K562 (cell line): ENCODE data around the gene MTIF3. TPM values are rescaled to one million over a fixed set of nuclear protein-coding genes. Genes with fewer than 3 reads are reported as not detected.

ENCODE experiments used
- ATAC-seq: fragments of 200-7000 bp; cut with Tn5 transposase; 3 replicates; pipeline ENCODE4 v1.9.1; 2020; ENCODE audit warnings: moderate library complexity
- BruUV-seq: library from RNA; stranded (reverse); fragments of 400-500 nt; replicated peaks from 2 replicates; lab custom pipeline; 2021; lab: Mats Ljungman, UMichigan
- CTCF ChIA-PET: fragments of 300-600 bp; formaldehyde crosslinking; extraction: SDS; loops from one replicate; lab custom pipeline; 2021; ENCODE audit warnings: low intra/inter-chr PET ratio; lab: Yijun Ruan, JAX
- POLR2A ChIA-PET: fragments of 300-600, 350-650 bp; sonication (Branson Sonifier 250); formaldehyde crosslinking; extraction: SDS; loops from one replicate; lab custom pipeline; 2021; ENCODE audit warnings: antibody characterized with exemption, inconsistent platforms; lab: Yijun Ruan, JAX
- DNase-seq, 4 experiments: peaks; one replicate each; pipeline versions ENCODE4 v3.0.0 to v3.0.0-alpha.2; 2011 to 2018; ENCODE audit warnings: low spot score in 3 of 4, mixed read lengths in 3 of 4; ENCODE audit errors: extremely low read depth in 1 of 4
- FAIRE-seq: peaks from 2 replicates; lab custom pipeline; 2011; peaks lifted over from hg19 to GRCh38; lab: Jason Lieb, UNC
- H2AFZ ChIP-seq: 2 replicates; pipeline ENCODE4 v1.6.0; 2011; ENCODE audit warnings: low read depth, low read length, control low read depth, inconsistent platforms
- H3K27ac ChIP-seq: fragments of 200-600 bp; 3 replicates; pipeline ENCODE4 v1.8.0; 2011; ENCODE audit warnings: low read depth, mild to moderate bottlenecking, control low read depth, inconsistent platforms, low read length, moderate library complexity, mixed read lengths; ENCODE audit errors: extremely low read depth
- H3K27me3 ChIP-seq, 2 experiments: fragments of 300-600 bp in 1 of 2; 2 replicates in 1 of 2; 3 replicates in 1 of 2; pipeline versions ENCODE4 v1.6.0 to v1.8.0; 2011; ENCODE audit warnings: inconsistent platforms in 2 of 2, low read length in 2 of 2, mild to moderate bottlenecking in 1 of 2, mixed read lengths in 1 of 2, moderate library complexity in 1 of 2; ENCODE audit not compliant: control insufficient read depth in 2 of 2, insufficient read depth in 2 of 2
- H3K36me3 ChIP-seq: fragments of 300-600 bp; 3 replicates; pipeline ENCODE4 v1.8.0; 2011; ENCODE audit warnings: mild to moderate bottlenecking, low read length, inconsistent platforms; ENCODE audit not compliant: control insufficient read depth, insufficient read depth
- H3K4me1 ChIP-seq, 2 experiments: fragments of 200-600 bp in 1 of 2; replicated peaks in 1 of 2; 2 replicates in 1 of 2; 3 replicates in 1 of 2; pipeline versions ENCODE4 v1.5.1 to v1.8.0; 2011; ENCODE audit warnings: inconsistent platforms in 2 of 2, low read length in 2 of 2, mild to moderate bottlenecking in 1 of 2, mixed read lengths in 1 of 2, moderate library complexity in 1 of 2; ENCODE audit not compliant: control insufficient read depth in 2 of 2, insufficient read depth in 2 of 2
- H3K4me2 ChIP-seq: 2 replicates; pipeline ENCODE4 v1.6.1; 2011; ENCODE audit warnings: low read length, control low read depth, inconsistent platforms, mixed read lengths; ENCODE audit not compliant: insufficient read depth
- H3K4me3 ChIP-seq: fragments of 200-600 bp; sonication (generic), shearing (Covaris generic); 2 replicates; pipeline ENCODE4 v1.5.1; 2016; ENCODE audit warnings: control low read depth, inconsistent platforms
- H3K79me2 ChIP-seq: fragments of 200-600 bp; 3 replicates; pipeline ENCODE4 v1.8.0; 2011; ENCODE audit warnings: low read length, inconsistent platforms; ENCODE audit not compliant: control insufficient read depth, insufficient read depth
- H3K9ac ChIP-seq, 2 experiments: 2 replicates each; pipeline versions ENCODE4 v1.6.0 to v1.6.1; 2011; ENCODE audit warnings: low read depth in 2 of 2, low read length in 2 of 2, control low read depth in 1 of 2, inconsistent platforms in 1 of 2, mild to moderate bottlenecking in 1 of 2, mixed read lengths in 1 of 2; ENCODE audit not compliant: insufficient read depth in 1 of 2
- H3K9me1 ChIP-seq: one replicate; pipeline ENCODE4 v1.6.0; 2011; ENCODE audit warnings: inconsistent platforms, mild to moderate bottlenecking, low read length, moderate library complexity; ENCODE audit not compliant: control insufficient read depth, insufficient read depth
- H3K9me3 ChIP-seq: replicated peaks from 2 replicates; pipeline ENCODE4 v1.5.1; 2011; ENCODE audit warnings: low read depth, low read length, inconsistent platforms; ENCODE audit not compliant: control insufficient read depth, insufficient read depth
- H4K20me1 ChIP-seq: replicated peaks from 2 replicates; pipeline ENCODE4 v1.6.1; 2011; ENCODE audit warnings: low read length, inconsistent platforms, mixed read lengths; ENCODE audit not compliant: control insufficient read depth, insufficient read depth
- IRF9 ChIP-seq: fragments of 450-650 bp; IDR thresholded peaks from 2 replicates; pipeline ENCODE4 v1.6.1; 2016; ENCODE audit warnings: missing biosample characterization, missing genetic modification characterization
- JUNB ChIP-seq: fragments of 450-650 bp; formaldehyde crosslinking; conservative IDR thresholded peaks from 2 replicates; pipeline ENCODE4 v1.4.0; 2020; ENCODE audit warnings: mild to moderate bottlenecking
- NR2C2 ChIP-seq, 2 experiments: fragments of 200-800 bp in 1 of 2; sonication (Bioruptor generic) in 1 of 2; sonication (generic) in 1 of 2; formaldehyde crosslinking in 1 of 2; IDR thresholded peaks; 2 replicates each; pipeline versions ENCODE4 v1.6.1 to v1.8.0; 2016 to 2022; ENCODE audit warnings: mild to moderate bottlenecking in 1 of 2, missing compliant biosample characterization in 1 of 2, missing genetic modification characterization in 1 of 2, missing genetic modification reagents in 1 of 2
- TSC22D4 ChIP-seq: fragments of 450-650 bp; IDR thresholded peaks from 2 replicates; pipeline ENCODE4 v1.6.1; 2016; ENCODE audit warnings: missing genetic modification characterization, missing biosample characterization, control low read depth
- ZBTB1 ChIP-seq: sonication (generic); formaldehyde crosslinking; IDR thresholded peaks from 2 replicates; pipeline ENCODE4 v1.8.1; 2023; ENCODE audit warnings: missing genetic modification reagents, low read depth, mild to moderate bottlenecking, borderline replicate concordance
- ZC3H8 ChIP-seq: fragments of 450-650 bp; IDR thresholded peaks from 2 replicates; pipeline ENCODE4 v1.6.1; 2017
- WGBS: fragments of 100-300 bp; shearing (Covaris generic); methylation state at CpG from one replicate; pipeline ENCODE4 v1.1.6; 2016; ENCODE audit warnings: low coverage, mixed read lengths; ENCODE audit not compliant: insufficient coverage; ENCODE audit errors: missing lambda C conversion rate; 5-methylcytosine and 5-hydroxymethylcytosine counted together
- in situ Hi-C: fragments of 300-500 bp; cut with MboI; formaldehyde crosslinking; loops from 4 replicates; pipeline ENCODE4 v1.15.0; 2018; ENCODE audit warnings: inconsistent platforms, mixed read lengths
- intact Hi-C: fragments of 100-400 bp; cut with micrococcal nuclease; formaldehyde crosslinking; loops from 2 replicates; pipeline ENCODE4 v1.14.2; 2022
- polyA plus RNA-seq, 8 experiments: library from polyadenylated mRNA; depleted of rRNA in 4 of 8; stranded (reverse) in 5 of 8; unstranded in 3 of 8; fragments of >200 nt; fragmentation: Nextera tagmentation in 2 of 8; fragmentation: Illumina TruSeq in 1 of 8; extraction: Ambion mirVana in 2 of 8; extraction: Trizol in 1 of 8; gene quantifications; 2 replicates each; pipeline versions ENCODE4 v1.2.1 to v1.2.3, GENCODE V29; 2011 to 2014; ENCODE audit warnings: inconsistent platforms in 1 of 8, missing spikeins in 1 of 8
- total RNA-seq, 7 experiments: library from RNA; depleted of rRNA in 6 of 7; stranded (reverse); fragments of >200 nt in 6 of 7; fragmentation: Illumina TruSeq in 2 of 7; extraction: Trizol in 2 of 7; gene quantifications; 2 replicates each; pipeline versions ENCODE4 v1.2.1 to v1.2.3, GENCODE V29; 2011 to 2021; ENCODE audit warnings: low replicate concordance in 1 of 7
- TF ChIP-seq, protein P1 (sequence below): fragments of 200-600 bp; sonication (generic); IDR thresholded peaks from one replicate; pipeline ENCODE4 v1.6.1; 2012; ENCODE audit warnings: mild to moderate bottlenecking, low read depth, low read length, inconsistent platforms

Gene MTIF3
- total and polyA plus RNA-seq, 9 of the 15 experiments (the other 6 are each of a cell fraction or from before 2014, with no cell fraction given), result 23.5 to 73.6 (median 45.2) TPM

DNA sequence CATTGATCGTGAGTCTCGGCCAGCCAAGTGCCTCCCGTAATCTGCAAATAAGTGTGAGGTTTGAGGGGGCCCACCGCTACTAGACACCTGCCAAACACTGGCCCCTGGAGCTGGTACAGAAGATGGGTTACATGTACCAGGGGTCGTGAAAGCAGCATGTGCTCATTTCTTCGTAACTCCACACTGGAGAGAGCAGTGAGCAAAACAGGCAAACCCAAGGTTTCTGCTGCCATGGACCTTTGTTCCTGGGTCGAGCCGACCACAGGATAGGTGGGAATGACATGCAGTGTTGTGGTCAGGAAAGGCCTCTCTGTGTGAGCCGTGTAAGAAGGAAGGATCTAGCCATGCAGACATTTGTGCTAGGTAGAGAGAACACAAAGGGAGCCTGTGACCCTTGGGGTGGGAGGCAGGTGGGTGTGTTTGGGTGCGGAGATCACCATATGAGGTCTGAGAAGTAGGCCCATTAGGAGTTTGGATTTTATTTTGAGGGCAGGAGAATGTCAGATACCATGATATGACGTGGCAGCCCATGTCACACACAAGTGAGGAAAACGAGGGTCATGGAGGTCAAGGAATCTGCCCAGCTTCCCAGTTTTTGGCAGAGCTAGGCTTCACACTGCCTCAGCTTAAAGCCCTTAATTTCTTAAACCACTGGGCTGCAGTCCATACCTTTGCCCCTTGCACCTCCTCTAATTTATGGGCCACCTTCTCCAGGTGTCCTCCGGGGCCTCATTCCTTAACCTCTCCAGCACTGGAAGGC, 25.0 kb downstream of the MTIF3 start:
- Histone ChIP-seq H3K79me2 (peaks cover 57% of the 10 kb centered on the region), H3K4me3 (peak overlapping the region; percentile 65), H3K4me2 (peak overlapping the region; percentile 98), H4K20me1 (peaks cover 7% of the 10 kb centered on the region; the same call in 1 of the 2 replicates), H2AFZ (peak overlapping the region; percentile 59), H3K4me1 (peaks cover 37 to 46% of the 10 kb centered on the region in 2 experiments), H3K36me3 (peaks cover 41% of the 10 kb centered on the region), H3K27me3 (no peaks in the 10 kb centered on the region), H3K9me1 (no peaks in the 10 kb centered on the region), H3K9me3 (0 out of 2 replicates have a peak, but pooled peaks cover 1% of the 10 kb centered on the region), H3K9ac (peak overlapping the region; percentile 88 to 98), H3K27ac (peak overlapping the region; percentile 85)
- peak; percentile 3 for ATAC-seq
- CTCF ChIA-PET, result no interaction called here
- FAIRE-seq, result no peak
- intact Hi-C loops, result loop anchor here (2.0 kb wide), 1 partner anchor 25 kb away; the partner anchor contains the start of gene MTIF3
- under 1% methylated on average over 12 of the region's 13 CpGs for WGBS
- TSS peak; percentile 79 for BruUV-seq
- DNase-seq, result peak in 2 of 4 experiments; percentile 8 to 14
- in situ Hi-C loops, result no loop called here
- POLR2A ChIA-PET, result interaction anchor here (0.5 to 3.0 kb wide), 4 partner anchors 9 to 442 kb away, joined by 3 to 16 read pairs (median 8); partner anchors contain the start of gene MTIF3
- no peak for TF ChIP-seq JUNB (CRISPR knock-in tag)
- no peak for TF ChIP-seq ZC3H8
- TF ChIP-seq NR2C2 (CRISPR knock-in tag; IDR thresholded peaks at IDR 0.05), result no peak
- 0 out of 2 replicates have a peak, but pooled peaks have one; percentile 23 for TF ChIP-seq NR2C2 (tag; IDR thresholded peaks at IDR 0.05)
- TF ChIP-seq TSC22D4 (tag), result no peak
- TF ChIP-seq, protein P1, sequence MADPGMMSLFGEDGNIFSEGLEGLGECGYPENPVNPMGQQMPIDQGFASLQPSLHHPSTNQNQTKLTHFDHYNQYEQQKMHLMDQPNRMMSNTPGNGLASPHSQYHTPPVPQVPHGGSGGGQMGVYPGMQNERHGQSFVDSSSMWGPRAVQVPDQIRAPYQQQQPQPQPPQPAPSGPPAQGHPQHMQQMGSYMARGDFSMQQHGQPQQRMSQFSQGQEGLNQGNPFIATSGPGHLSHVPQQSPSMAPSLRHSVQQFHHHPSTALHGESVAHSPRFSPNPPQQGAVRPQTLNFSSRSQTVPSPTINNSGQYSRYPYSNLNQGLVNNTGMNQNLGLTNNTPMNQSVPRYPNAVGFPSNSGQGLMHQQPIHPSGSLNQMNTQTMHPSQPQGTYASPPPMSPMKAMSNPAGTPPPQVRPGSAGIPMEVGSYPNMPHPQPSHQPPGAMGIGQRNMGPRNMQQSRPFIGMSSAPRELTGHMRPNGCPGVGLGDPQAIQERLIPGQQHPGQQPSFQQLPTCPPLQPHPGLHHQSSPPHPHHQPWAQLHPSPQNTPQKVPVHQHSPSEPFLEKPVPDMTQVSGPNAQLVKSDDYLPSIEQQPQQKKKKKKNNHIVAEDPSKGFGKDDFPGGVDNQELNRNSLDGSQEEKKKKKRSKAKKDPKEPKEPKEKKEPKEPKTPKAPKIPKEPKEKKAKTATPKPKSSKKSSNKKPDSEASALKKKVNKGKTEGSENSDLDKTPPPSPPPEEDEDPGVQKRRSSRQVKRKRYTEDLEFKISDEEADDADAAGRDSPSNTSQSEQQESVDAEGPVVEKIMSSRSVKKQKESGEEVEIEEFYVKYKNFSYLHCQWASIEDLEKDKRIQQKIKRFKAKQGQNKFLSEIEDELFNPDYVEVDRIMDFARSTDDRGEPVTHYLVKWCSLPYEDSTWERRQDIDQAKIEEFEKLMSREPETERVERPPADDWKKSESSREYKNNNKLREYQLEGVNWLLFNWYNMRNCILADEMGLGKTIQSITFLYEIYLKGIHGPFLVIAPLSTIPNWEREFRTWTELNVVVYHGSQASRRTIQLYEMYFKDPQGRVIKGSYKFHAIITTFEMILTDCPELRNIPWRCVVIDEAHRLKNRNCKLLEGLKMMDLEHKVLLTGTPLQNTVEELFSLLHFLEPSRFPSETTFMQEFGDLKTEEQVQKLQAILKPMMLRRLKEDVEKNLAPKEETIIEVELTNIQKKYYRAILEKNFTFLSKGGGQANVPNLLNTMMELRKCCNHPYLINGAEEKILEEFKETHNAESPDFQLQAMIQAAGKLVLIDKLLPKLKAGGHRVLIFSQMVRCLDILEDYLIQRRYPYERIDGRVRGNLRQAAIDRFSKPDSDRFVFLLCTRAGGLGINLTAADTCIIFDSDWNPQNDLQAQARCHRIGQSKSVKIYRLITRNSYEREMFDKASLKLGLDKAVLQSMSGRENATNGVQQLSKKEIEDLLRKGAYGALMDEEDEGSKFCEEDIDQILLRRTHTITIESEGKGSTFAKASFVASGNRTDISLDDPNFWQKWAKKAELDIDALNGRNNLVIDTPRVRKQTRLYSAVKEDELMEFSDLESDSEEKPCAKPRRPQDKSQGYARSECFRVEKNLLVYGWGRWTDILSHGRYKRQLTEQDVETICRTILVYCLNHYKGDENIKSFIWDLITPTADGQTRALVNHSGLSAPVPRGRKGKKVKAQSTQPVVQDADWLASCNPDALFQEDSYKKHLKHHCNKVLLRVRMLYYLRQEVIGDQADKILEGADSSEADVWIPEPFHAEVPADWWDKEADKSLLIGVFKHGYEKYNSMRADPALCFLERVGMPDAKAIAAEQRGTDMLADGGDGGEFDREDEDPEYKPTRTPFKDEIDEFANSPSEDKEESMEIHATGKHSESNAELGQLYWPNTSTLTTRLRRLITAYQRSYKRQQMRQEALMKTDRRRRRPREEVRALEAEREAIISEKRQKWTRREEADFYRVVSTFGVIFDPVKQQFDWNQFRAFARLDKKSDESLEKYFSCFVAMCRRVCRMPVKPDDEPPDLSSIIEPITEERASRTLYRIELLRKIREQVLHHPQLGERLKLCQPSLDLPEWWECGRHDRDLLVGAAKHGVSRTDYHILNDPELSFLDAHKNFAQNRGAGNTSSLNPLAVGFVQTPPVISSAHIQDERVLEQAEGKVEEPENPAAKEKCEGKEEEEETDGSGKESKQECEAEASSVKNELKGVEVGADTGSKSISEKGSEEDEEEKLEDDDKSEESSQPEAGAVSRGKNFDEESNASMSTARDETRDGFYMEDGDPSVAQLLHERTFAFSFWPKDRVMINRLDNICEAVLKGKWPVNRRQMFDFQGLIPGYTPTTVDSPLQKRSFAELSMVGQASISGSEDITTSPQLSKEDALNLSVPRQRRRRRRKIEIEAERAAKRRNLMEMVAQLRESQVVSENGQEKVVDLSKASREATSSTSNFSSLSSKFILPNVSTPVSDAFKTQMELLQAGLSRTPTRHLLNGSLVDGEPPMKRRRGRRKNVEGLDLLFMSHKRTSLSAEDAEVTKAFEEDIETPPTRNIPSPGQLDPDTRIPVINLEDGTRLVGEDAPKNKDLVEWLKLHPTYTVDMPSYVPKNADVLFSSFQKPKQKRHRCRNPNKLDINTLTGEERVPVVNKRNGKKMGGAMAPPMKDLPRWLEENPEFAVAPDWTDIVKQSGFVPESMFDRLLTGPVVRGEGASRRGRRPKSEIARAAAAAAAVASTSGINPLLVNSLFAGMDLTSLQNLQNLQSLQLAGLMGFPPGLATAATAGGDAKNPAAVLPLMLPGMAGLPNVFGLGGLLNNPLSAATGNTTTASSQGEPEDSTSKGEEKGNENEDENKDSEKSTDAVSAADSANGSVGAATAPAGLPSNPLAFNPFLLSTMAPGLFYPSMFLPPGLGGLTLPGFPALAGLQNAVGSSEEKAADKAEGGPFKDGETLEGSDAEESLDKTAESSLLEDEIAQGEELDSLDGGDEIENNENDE, result no peak
- TF ChIP-seq ZBTB1, result 0 out of 2 replicates have a peak, but pooled peaks have one; percentile 12
- no peak for TF ChIP-seq IRF9
